Measurements from ENCODE around the gene KCTD5.

DNA sequence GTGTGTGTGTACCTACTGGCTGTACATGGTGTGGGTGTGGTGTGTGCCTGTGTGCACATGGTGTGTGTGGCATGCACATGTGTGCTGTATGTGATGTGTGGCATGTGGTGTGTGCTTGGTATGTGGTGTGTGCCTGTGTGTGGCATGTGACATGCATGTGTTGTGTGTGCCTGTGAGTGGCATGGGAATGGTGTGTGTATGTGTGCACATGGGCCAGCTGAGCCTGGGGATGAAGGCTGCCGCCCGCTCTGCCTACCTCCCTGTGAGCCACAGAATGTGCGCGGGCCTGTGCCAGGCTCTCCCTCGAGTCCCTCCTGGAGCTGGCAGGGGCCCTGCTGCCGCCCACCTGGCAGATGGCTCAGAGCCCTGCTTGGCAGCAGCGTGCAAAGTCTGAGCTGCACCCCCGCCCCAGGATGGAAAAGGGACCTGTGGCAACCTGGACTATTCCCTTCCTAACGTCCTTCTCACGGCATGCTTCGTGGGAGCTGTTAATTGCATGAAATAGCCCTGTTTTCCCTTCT is 28.4 kb downstream of the KCTD5 start:
- TF ChIP-seq, protein P1, sequence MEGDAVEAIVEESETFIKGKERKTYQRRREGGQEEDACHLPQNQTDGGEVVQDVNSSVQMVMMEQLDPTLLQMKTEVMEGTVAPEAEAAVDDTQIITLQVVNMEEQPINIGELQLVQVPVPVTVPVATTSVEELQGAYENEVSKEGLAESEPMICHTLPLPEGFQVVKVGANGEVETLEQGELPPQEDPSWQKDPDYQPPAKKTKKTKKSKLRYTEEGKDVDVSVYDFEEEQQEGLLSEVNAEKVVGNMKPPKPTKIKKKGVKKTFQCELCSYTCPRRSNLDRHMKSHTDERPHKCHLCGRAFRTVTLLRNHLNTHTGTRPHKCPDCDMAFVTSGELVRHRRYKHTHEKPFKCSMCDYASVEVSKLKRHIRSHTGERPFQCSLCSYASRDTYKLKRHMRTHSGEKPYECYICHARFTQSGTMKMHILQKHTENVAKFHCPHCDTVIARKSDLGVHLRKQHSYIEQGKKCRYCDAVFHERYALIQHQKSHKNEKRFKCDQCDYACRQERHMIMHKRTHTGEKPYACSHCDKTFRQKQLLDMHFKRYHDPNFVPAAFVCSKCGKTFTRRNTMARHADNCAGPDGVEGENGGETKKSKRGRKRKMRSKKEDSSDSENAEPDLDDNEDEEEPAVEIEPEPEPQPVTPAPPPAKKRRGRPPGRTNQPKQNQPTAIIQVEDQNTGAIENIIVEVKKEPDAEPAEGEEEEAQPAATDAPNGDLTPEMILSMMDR (conservative IDR thresholded peaks at IDR 0.05 in 1 of 2, IDR thresholded peaks at IDR 0.05 in 1 of 2; ENCODE audit: extremely low read depth in 1 of 2, insufficient read depth in 1 of 2, low read depth in 1 of 2, low read length in 2 of 2), result no peak
- no peak for TF ChIP-seq EZH2 (IDR thresholded peaks at IDR 0.05; ENCODE audit: borderline replicate concordance, low read length)
